HG03432 (cell line): ENCODE measurements around the gene RTTN.
A peak's percentile ranks its signal among the peaks of the same experiment; 100 is the strongest.
"Not testable (repeated sequence)": the region's sequence is repeated elsewhere in the genome, so short reads cannot be mapped to it uniquely, and the experiment has no call there.

Experiments used
- ATAC-seq: cut with Tn5 transposase; IDR thresholded peaks from one replicate; pipeline ENCODE4 v1.9.1; 2021; ENCODE audit warnings: mild to moderate bottlenecking, moderate library complexity; ENCODE audit not compliant: unreplicated experiment

Gene RTTN

GRCh38 chr18:70205421-70206397, at the start of gene RTTN:
RTTN (minus strand) TSS chr18:70205687; CDS start chr18:70205658, 29 bp downstream.
- peak; percentile 98 for ATAC-seq

GRCh38 chr18:70250781-70251180, 45.3 kb upstream of the RTTN start:
- no peak for ATAC-seq

- not testable (repeated sequence) for ATAC-seq
Measured at GRCh38 chr18:70249861-70250260, 44.4 kb upstream of the RTTN start.

- ATAC-seq = no peak
Measured at GRCh38 chr18:70249118-70249517, 43.6 kb upstream of the RTTN start.

- ATAC-seq = no peak
Measured at GRCh38 chr18:70246061-70246466, 40.6 kb upstream of the RTTN start.

DNA sequence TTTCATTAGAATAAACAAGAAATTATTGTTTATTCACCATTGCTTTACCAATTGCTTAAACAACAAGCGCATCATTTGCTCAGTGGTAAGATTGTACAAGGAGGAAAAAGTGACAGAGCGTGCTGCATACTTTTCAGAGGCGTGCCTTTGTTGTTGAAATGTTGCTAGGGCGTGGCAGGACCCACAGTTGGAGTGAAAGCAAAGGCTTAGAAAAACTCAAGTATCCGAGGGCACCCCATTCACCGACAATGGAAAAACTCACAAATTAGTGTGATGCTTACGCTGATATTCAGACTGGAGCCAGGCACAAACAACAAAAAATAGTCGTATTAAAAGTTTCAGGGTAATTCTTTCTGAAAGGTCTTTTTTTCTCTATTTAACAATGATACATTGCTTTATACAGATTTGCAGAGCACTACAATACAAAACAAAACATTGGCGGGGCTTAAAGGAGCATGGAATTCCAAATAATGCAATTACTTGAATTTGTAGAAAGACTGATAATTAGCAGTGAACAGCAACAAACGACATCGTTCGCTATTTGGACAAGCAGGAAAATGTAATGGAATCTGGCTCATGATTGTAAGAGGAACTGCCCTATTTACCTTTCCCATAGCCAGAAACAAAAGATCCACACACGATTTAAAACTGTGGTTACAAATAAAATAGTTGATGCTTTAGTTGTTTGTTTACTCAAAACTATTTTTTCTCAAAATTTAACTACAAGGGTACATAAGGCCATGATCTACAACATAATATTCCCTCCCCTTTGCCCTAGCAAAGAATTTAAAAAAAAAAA, 37.8 kb upstream of the RTTN start:
- no peak for ATAC-seq

GRCh38 chr18:70236921-70237320, 31.4 kb upstream of the RTTN start:
- not testable (repeated sequence) for ATAC-seq

DNA sequence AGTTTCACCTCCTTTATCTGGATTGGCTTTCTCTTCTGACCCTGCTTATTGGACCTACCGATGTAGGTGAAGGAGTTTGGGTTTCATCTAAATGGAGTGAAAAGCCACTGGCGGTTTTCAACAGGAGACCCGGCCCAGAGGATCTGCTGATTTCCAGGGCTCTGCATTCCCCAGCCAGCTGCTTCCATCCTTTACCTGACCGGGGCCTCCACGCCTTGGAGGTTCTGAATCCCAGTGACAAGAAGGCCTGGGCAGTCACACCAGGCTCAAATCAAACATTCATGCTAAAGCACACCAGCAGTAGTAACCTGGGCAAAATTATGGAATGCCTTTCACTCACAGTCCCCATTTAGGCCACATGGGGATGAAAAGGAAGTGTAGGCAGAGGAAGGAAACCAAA, 30.0 kb upstream of the RTTN start:
- no peak for ATAC-seq

DNA sequence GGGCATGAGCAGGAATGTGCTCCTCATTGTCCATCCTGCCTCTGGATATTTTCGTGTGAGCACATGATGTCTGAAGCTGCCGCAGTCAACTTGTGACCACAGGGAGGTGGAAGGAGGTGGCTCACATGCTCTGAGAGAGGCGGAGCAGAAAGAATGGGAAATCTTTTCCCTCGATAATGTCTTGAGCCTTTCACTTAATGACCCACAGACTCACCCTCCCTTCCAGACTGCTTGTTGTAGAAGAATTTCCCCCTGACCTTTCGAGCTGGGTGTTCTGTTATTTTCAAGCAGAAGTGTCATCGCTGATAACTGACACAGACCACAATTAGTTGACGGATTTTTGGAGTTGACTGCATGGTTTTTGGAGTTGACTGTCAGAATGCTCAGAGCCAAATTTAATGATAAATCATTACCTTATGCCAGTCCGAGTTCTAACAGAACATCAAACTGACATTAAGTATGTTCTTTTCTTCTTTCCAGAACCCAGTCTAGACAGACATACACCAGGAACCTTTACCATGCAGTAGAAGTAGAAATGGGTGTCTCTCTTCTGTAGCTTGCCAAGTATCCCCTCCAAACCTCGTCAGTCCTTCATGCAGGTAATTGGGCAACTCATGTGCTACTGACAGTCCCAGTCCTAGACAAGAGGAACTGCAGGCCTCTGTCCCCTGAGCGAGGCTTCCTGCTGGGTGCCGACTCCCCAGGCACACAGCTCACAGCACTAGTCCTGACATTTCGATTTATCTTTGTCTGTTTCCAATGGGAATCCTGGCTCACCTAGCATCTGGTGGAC, 29.4 kb upstream of the RTTN start:
- no peak for ATAC-seq

- ATAC-seq = no peak
Measured at GRCh38 chr18:70233974-70234373, 28.5 kb upstream of the RTTN start.

GRCh38 chr18:70232261-70232660, 26.8 kb upstream of the RTTN start:
- ATAC-seq = no peak

DNA sequence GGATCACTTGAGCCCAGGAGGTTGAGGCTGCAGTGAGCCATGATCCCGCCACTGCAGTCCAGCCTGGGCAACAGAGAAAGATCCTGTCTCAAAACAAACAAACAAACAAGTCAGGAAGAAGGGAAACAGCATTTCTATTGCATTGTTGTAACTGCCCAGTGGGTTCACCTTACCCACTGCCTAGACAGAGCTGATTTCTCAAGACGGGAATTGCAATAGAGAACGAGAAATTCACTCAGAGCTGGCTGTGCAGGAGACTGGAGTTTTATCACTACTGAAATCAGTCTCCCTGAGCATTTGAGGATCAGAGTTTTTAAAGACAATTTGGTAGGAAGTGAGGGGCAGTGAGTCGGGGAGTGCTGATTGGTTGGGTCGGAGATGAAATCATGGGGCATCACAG, 24.2 kb upstream of the RTTN start:
- ATAC-seq = no peak

- ATAC-seq = no peak
Measured at GRCh38 chr18:70228536-70228935, 23.0 kb upstream of the RTTN start.

GRCh38 chr18:70227438-70227837, 22.0 kb upstream of the RTTN start:
- no peak for ATAC-seq

GRCh38 chr18:70221915-70222278, 16.4 kb upstream of the RTTN start:
- ATAC-seq = no peak

DNA sequence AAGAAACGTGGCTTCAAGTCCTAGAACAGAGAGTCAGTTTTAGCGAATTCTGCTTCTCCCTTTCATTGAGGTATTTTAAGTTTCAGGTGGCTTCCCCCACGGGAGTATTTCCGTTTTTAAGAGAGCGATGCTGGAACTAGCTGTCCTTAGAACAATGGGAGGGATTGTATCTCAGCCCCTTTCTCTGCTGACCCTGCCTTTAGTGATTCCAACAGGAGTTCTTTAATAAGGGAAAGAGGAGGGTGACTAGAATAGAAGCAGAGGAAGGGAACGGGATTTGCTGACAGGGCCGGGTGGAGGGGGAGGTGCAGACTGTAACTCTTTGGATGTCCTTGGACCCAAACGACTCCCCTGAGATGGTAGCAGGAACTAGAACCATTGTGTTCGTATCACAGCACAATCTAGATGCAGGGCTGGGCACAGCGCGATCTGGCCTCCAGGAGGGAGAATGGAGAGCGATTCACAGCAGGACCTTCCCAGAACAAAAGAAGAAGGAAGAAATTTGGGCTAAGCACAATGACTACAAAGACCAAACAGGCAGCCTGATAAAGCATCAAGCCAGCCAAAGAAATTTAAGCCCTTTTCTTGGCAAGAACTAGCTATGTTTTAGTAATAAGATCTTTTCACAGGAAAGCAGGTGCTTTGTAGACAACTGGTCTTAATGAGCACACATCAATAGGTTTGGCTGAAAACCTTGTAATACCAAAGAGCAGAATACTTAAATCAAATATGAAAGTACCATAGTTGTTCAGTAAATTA, 15.8 kb upstream of the RTTN start:
- no peak for ATAC-seq

GRCh38 chr18:70220628-70221027, 15.1 kb upstream of the RTTN start:
- no peak for ATAC-seq

DNA sequence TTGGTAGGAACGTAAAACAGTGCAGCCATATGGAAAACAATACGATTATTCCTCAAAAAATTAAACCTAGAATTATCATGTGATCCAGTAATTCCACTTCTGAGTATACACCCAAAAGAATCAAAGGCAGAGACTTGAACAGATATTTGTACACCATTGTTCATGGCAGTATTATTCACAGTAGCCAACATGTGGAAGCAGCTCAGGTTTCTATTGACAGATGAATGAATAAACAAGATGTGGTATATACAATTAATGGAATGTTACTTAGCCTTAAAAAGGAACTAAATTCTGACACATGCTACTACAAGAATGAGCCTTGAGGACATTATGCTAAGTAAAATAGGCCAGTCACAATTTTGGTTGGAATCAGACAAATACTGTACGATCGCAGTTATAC, 14.2 kb upstream of the RTTN start:
- no peak for ATAC-seq

- no peak for ATAC-seq
Measured at GRCh38 chr18:70216788-70217187, 11.3 kb upstream of the RTTN start.

GRCh38 chr18:70207181-70207580, 1.7 kb upstream of the RTTN start:
- ATAC-seq = no peak
